ENCODE results near the gene TMEM40.

- TF ChIP-seq, protein P1, sequence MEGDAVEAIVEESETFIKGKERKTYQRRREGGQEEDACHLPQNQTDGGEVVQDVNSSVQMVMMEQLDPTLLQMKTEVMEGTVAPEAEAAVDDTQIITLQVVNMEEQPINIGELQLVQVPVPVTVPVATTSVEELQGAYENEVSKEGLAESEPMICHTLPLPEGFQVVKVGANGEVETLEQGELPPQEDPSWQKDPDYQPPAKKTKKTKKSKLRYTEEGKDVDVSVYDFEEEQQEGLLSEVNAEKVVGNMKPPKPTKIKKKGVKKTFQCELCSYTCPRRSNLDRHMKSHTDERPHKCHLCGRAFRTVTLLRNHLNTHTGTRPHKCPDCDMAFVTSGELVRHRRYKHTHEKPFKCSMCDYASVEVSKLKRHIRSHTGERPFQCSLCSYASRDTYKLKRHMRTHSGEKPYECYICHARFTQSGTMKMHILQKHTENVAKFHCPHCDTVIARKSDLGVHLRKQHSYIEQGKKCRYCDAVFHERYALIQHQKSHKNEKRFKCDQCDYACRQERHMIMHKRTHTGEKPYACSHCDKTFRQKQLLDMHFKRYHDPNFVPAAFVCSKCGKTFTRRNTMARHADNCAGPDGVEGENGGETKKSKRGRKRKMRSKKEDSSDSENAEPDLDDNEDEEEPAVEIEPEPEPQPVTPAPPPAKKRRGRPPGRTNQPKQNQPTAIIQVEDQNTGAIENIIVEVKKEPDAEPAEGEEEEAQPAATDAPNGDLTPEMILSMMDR (IDR thresholded peaks at IDR 0.05; ENCODE audit: low read depth, low read length): no peak
- no peak for TF ChIP-seq EZH2phosphoT487 (IDR thresholded peaks at IDR 0.05; ENCODE audit: low read depth)
These were observed 39.0 kb upstream of the TMEM40 start for GRCh38 chr3:12797892-12798558.

All from OCI-LY3 (cell line).